ENCODE results near the gene NME5. TPM values are rescaled to one million over a fixed set of nuclear protein-coding genes. Genes with fewer than 3 reads are reported as not detected.

Gene NME5
- polyA plus RNA-seq, 1 donor: 31.8 TPM

- no peak for DNase-seq
Observed at GRCh38 chr5:138141734-138142133, 2.5 kb upstream of the NME5 start.

DNA sequence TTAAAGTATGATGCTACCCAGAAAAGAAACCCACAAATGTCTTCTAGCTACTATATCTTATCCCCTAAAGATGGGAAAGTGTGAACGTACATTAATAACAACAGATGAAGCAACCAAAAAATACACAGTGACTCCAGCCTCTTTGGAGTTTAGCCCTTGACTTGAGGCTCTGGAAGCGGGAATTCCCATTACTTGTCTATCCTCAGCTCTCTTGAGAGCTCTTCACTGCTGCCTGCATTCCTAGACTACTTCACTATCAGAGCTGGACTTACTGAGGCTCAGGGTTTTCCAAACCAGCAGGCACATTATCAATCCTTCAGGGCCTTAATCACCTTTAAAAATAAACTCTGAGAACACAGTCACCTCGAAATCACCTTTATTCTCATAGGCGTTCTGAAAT lies 1.0 kb upstream of the NME5 start:
- no peak for DNase-seq

DNA sequence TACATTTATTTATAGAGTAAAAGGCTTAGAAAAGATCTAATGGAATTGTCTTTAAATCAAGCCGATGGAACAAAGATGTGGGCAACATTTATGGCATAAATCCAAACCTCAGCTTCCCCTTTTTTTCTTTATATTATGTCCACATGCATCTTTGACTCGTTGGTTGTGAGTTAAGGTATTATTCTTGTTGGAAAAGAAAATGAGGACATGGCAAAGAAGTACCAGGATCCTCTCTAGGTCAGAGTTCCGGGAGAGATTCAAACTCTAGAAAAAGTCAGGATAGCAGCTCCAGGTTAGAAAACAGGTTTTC lies 508 bp upstream of the NME5 start:
- no peak for DNase-seq

GRCh38 chr5:138132543-138132942 lies 6.7 kb downstream of the NME5 start:
- DNase-seq: no peak

DNA sequence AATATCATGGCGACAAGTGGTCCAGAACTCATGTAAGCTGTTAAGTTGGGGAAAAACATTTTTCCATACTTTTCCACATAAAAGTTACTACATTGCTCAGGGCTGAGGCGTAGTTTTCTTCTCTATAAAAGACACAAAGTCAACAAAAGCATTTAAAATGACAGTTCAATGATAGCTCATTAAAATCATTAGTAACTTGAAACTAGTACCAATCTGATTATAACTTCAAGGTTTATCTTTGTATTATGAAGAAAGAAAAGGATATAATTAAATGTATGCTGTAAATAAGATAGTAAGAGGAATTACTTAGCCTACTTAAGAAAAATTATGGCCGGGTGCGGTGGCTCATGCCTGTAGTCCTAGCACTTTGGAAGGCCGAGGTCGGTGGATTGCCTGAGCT lies 9.9 kb downstream of the NME5 start:
- DNase-seq: no peak

GRCh38 chr5:138128334-138128733 lies 10.9 kb downstream of the NME5 start:
- DNase-seq: no peak

DNA sequence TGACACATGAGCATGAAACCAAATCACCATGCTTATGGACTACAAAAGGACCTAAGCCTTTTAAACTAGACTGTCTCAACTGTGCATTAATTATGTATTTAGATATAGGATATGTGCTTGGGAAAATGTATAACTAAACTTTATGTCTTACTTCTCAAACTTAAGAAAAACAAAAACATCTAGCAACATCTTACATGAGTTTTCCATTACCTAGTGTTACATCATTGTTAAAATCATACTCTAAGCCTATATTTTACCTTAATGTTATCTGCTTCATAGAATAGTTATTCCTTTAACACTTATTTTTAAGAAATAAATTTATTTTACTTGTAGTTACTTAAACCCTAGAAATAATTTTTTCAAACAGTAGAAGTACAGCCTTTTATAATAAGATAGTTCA lies 24.0 kb downstream of the NME5 start:
- no peak for DNase-seq

DNA sequence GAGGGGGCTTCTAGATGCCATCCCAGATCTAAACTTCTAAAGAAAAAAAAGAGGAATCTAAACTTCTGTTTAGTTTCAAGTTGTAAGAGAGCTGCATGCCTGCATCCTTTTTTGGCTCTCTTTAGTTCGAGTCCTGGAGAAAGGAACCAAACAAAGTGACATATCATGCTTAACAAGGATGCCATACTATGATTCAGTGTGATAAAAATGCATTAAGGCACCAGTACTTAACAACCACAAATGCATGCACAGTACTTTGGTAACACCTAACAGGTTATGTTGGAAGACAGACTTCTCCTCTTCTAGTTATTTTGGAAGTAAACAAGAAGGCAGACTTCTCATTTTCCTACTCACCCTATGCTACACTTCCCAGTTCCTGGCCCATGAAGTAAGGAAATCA lies 27.3 kb downstream of the NME5 start:
- DNase-seq: no peak

GRCh38 chr5:138111181-138111580 lies 28.0 kb downstream of the NME5 start:
- no peak for DNase-seq

GRCh38 chr5:138110266-138110963 lies 28.8 kb downstream of the NME5 start:
- no peak for DNase-seq

DNA sequence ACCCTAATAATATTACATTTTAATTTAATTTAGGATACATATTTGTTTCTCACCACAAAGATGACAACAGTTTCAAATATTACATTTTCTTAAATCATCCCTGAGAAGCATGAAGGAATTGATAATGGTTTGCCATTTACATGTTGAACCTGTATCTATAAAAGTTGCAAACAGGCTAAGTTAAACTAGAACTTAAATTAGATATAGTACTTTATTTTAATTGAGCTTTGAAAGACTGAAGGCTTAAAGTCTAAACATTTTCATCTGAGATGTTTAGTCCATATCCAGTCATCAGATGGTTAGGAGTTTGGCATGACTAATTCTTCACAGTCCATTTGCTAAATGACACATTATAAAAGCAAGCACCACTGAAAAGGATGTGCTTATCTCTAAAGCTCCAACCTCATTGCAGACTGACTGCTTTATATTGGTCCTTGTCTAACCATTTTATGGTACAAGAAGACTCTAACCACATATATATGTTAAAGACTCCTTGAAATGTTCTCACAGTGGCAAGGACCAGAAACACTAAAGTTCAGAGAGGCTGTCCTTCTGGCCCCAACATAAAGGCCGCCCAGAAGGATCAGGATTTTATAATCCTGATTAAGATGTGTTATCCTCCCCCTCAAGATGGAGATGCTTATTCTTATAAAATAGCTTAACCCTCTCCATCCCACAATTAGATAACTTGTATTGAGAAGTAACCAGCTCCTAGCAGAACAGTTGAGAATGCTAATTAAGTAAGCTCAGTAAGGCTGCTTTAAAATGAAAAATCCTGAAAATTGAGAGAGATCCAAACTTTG lies 29.6 kb downstream of the NME5 start:
- no peak for DNase-seq

DNA sequence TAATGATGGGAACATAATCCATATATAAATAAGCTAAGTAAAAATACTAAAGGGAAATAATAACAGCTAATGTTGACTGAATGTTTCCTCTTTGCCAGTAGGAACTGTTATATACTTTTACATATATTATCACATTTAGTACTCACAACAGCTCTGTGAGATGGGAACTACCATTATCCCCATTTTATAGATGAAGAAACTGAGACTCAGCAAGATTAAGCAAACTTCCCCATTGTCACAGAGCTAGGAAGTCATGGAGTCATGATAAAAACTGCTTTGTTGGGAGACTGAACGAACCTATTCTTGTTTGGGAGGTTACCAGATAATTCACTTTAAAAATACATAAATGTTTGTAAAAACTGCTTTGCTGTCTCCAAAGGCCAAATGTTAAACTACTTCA lies 32.0 kb downstream of the NME5 start:
- no peak for DNase-seq

GRCh38 chr5:138105709-138106108 lies 33.5 kb downstream of the NME5 start:
- DNase-seq: no peak

DNA sequence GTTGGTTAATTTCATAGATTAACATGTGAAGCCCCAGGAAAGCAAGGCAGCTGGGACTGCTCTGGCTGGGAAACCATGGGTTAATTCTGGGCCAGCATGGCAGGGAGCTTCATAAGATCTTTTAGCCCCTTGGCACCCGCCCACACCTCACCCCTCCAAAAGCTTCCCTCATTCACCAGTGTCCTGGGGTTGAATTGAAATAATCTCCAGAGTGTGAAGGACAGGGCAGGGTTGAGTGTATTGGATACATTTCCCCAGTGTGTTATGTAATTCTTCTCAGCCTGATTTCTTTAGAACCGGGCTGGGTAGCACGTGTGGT lies 36.0 kb downstream of the NME5 start:
- no peak for DNase-seq

DNA sequence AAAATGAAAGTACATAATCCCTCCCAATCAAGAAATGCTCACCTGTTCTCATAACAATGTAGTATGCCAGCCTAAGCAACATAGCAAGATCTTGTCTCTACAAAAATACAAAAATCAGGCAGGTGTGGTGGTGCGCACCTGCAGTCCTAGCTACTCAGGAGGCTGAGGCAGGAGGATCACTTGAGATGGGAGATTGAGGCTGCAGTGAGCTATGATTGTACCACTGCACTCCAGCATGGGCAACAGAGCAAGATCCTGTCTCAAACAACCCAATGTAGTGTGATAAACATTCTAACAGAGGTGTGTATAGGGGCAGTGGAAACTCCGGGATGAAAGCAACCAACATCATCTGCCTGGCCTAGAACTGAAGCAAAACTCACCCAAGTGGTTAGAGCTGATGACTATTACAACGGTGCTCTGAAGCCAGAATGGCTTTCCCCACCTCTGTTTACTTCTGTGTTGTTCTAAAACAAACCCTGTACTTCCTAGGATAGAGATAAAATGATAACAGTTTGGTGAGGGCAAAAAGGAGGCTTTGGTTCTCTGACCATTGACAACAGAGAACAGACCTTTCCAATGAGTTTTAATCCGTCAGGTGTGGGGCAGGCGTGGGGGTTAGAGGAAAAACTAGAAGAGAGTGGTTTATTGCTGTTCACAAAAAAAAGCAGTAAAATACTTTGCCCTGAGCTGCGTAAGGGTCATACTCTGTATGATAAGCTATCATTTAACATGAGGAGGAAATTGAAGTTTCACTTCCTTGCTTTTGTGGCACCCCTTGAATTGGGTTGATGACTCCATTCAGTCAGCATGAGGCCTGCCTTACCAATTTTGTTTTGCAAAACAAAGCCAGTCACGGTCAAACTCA lies 36.5 kb downstream of the NME5 start:
- DNase-seq: no peak

DNA sequence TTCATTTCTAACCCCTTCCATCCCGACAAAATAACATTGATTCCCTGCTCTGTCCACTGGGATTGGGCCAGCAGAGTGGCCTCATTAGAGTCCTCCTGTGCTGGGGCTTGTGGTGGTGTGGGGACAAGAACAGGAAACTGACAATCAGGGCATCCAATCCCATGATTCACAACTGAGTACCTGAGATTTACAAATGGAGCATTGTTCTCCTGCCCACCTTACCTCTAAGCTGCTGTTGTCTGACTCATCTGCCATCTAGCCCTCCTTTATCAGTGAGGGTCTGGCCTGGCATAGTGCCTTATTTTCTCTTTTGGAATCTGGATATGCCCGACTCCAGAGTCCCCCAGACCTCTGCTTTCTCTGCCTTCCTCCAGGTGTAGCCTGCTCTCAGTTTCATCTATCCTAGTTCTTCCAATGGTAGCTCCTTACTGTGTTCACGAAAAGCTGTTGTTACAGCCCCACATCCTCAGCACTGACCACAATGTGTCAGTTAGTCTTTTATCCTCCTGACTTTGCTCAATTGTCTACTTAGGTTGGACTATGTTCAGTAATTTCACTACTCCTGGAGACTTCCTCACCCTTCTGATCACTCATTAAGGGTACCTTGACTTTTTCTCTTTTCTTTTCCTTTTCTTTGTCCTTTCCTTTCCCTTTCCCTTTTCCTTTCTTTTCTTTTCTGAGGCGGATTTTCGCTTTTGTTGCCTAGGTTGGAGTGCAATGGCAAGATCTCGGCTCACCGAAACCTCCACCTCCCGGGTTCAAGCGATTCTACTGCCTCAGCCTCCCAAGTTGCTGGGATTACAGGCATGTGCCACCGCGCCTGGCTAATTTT lies 42.0 kb downstream of the NME5 start:
- DNase-seq: no peak

GRCh38 chr5:138096363-138096762 lies 42.9 kb downstream of the NME5 start:
- no peak for DNase-seq

DNA sequence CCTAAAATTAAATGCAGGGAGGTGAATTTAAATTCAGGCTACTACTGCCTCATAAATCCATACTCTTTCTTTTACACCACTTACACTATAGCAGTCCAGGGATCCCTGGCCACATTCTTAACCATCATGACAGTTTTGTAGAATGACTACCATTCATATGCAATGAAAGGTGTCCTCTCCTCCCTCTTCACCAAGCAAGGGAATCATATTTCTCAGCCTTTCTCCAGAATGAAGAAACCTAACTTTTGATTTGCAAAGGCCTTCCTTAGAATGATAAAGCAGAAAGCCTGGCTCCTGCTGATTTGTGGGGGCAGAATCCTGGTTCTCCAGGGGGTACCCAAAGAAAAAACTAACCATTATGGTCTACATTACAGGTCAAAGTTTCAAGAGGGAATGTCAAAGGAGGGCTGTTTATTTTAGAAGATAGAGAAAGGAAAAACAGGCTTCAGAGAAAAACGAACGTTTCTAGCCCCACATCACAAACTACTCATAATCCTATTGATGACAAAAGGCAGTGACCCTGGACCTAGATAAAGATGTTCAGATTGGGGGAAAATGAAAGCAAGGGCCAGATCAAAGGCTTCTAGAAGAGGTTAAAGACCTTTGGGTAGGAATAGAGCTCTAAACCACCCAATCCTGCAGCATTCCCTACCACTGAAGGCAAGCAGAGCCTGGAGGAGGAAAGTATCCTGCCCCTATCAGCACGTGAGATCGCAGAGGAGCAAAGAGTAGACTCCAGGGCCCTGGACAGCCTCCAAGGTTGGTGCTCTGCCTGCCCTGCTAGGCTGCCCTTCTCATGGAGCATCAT lies 43.9 kb downstream of the NME5 start:
- DNase-seq: no peak

DNA sequence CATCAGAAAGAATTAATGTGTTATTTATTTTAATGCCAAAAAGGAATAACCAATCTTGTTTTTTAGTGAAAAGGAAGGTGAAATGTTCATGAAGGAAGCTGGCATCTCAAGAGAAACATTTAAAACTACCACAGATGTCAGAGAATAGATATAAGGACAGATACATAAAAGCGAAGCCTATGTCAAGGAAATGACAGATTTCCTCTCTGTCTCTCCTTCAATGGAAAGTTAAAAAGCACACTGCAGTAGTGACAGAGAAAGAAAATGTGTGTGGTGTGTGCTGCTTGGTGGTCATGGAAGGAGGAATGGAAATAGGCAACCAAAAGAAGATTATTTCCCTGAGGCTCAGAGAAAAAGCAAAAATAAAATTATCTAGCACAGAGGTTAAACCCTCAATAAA lies 46.2 kb downstream of the NME5 start:
- DNase-seq: no peak

- DNase-seq: no peak
Observed at GRCh38 chr5:138092301-138092700, 46.9 kb downstream of the NME5 start.

DNA sequence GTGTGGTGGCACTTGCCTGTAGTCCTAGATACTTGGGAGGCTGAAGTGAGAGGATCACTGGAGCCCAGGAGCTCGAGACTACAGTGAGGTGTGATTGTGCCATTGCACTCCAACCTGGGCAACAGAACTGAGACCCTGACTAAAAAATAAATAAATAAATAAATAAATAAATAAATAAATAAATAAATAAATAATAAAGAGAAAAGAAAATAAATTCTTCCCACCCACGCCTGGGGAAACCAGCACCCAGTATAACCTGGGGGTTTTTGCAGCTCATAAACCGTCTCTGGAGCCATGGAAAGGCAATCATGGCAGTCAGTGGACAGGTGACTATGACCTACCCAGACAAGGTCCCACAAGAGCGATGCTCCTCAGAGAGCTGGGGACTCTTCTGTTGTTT lies 47.5 kb downstream of the NME5 start:
- no peak for DNase-seq

DNA sequence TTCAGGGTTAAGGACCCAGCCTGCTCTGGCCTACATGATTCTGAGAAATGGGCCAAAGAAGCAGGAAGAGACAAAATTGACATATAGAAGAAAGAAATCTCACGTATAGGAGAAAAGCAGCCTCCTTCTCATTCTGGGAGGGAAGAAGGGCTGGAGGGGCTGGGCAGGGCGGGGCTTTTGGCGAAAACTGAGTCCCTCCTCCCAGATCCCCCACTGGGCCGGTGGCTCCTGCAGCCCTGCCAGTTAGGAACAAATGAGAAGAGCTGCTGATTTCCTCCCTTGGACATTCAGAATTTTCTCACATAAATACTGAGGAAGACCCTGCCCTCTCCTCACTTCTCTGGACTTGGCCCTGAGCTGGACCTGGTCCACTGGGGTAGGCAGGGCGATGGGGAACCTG lies 55.5 kb downstream of the NME5 start, which contains the start of gene WNT8A:
WNT8A (plus strand) TSS at position 332 of the 400 bp plus-strand sequence. CDS start 95 bp downstream, outside the sequence.
- no peak for DNase-seq
